ENCODE results near the gene FOXJ3. TPM values are rescaled to one million over a fixed set of nuclear protein-coding genes. Genes with fewer than 3 reads are reported as not detected.

The FOXJ3 gene
- total and polyA plus RNA-seq, 8 donors, result 39.6 to 65.2 (median 57.0) TPM

DNA sequence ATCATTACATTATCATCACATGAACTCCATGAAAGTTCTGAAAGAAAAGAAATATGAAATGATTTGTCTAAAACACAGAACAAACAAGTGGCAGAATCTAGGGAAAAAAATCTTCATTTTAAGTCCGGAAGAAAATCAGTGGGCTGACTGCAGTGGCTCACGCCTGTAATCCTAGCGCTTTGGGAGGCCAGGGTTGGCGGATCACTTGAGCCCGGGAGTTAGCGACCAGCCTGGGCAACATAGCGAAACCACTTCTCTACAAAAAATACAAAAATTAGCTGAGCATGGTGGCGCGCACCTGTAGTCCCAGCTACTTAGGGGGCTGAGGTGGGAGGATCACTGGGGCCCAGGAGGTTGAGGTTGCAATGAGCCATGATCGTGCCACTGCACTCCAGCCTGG lies 4.8 kb downstream of the FOXJ3 start:
- H3K4me3 ChIP-seq, result no peak overlapping the region
- no peaks in the 10 kb centered on the region for H3K9me3 ChIP-seq
- H3K4me1 ChIP-seq, result peaks cover 12 to 40% of the 10 kb centered on the region in 2 donors
- ATAC-seq (no peak), DNase-seq (no peak)
- H3K27ac ChIP-seq, result no peak overlapping the region
- TF ChIP-seq, protein P1, sequence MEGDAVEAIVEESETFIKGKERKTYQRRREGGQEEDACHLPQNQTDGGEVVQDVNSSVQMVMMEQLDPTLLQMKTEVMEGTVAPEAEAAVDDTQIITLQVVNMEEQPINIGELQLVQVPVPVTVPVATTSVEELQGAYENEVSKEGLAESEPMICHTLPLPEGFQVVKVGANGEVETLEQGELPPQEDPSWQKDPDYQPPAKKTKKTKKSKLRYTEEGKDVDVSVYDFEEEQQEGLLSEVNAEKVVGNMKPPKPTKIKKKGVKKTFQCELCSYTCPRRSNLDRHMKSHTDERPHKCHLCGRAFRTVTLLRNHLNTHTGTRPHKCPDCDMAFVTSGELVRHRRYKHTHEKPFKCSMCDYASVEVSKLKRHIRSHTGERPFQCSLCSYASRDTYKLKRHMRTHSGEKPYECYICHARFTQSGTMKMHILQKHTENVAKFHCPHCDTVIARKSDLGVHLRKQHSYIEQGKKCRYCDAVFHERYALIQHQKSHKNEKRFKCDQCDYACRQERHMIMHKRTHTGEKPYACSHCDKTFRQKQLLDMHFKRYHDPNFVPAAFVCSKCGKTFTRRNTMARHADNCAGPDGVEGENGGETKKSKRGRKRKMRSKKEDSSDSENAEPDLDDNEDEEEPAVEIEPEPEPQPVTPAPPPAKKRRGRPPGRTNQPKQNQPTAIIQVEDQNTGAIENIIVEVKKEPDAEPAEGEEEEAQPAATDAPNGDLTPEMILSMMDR (IDR thresholded peaks at IDR 0.05), result no peak
- intact Hi-C loops (cut with DNase I), result no loop called here
- no peaks in the 10 kb centered on the region for H3K27me3 ChIP-seq
- no peaks in the 10 kb centered on the region for H3K36me3 ChIP-seq

DNA sequence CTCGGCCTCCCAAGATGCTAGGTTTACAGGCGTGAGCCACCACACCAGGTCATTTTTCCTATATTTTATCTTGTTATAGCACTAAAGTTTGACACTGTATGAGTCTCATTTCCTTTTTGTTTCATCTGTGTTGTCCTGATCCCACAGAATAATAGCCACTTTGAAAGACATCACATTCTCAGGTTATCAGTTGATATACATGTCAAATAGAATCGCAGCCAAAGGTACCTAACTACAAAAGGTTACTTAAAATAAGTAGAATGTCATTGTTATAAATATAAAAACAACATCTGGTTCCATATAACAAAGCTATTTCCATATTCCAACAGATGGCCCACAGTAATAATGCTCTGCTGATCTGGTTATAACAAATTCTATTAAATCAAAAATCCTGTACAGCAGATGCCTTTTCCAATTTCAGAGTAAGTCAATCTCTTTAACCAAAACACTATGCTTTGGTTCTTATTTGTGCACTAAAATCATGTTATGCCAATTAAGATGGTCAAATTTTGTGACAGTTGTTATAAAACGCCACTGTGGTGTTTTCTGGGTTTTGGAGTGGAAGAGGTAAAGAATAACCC lies 6.0 kb downstream of the FOXJ3 start:
- no peaks in the 10 kb centered on the region for H3K36me3 ChIP-seq
- no peak overlapping the region for H3K4me3 ChIP-seq
- intact Hi-C loops (cut with DNase I), result no loop called here
- no peak for ATAC-seq
- TF ChIP-seq, protein P1 (IDR thresholded peaks at IDR 0.05), result no peak
- H3K27ac ChIP-seq, result no peak overlapping the region
- no peaks in the 10 kb centered on the region for H3K27me3 ChIP-seq
- H3K9me3 ChIP-seq, result no peaks in the 10 kb centered on the region
- H3K4me1 ChIP-seq, result peaks cover 12 to 44% of the 10 kb centered on the region in 2 donors
- DNase-seq, result no peak

GRCh38 chr1:42328047-42328625 lies 6.9 kb downstream of the FOXJ3 start:
- Histone ChIP-seq H3K4me1 (peaks cover 5 to 42% of the 10 kb centered on the region in 2 donors), H3K4me3 (no peak overlapping the region), H3K27me3 (no peaks in the 10 kb centered on the region), H3K9me3 (no peaks in the 10 kb centered on the region), H3K27ac (no peak overlapping the region), H3K36me3 (no peaks in the 10 kb centered on the region)
- intact Hi-C loops (cut with DNase I), result no loop called here
- TF ChIP-seq, protein P1 (IDR thresholded peaks at IDR 0.05), result no peak
- DNase-seq, result no peak
- ATAC-seq, result no peak

DNA sequence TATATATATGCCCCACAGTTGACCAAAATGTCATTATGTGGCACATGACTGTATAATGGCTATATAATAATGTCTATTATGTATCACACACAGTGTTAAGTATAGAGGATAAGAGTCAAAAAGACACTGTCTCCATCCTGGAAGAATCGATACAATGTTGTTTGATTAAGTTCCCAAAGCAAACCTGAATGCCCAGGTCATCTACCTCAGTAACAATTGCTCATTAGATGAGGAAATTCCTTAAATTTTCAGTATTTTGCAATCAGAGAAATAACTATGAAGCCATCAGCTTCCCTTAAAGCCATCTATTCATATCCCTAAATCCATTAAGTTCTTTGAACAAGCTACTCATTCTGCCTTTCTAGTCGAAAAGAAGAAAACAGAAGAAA lies 10.0 kb downstream of the FOXJ3 start:
- H3K36me3 ChIP-seq, result no peaks in the 10 kb centered on the region
- DNase-seq (no peak), ATAC-seq (no peak)
- no peak overlapping the region for H3K4me3 ChIP-seq
- intact Hi-C loops (cut with DNase I), result no loop called here
- no peaks in the 10 kb centered on the region for H3K27me3 ChIP-seq
- no peak overlapping the region for H3K27ac ChIP-seq
- no peaks in the 10 kb centered on the region for H3K9me3 ChIP-seq
- peaks cover 14 to 50% of the 10 kb centered on the region in 2 donors for H3K4me1 ChIP-seq
- TF ChIP-seq, protein P1 (IDR thresholded peaks at IDR 0.05), result no peak

GRCh38 chr1:42324398-42325013 lies 10.5 kb downstream of the FOXJ3 start:
- Histone ChIP-seq H3K4me3 (no peak overlapping the region), H3K27ac (no peak overlapping the region), H3K36me3 (no peaks in the 10 kb centered on the region), H3K27me3 (no peaks in the 10 kb centered on the region), H3K4me1 (peaks cover 19 to 55% of the 10 kb centered on the region in 2 donors), H3K9me3 (no peaks in the 10 kb centered on the region)
- TF ChIP-seq, protein P1 (IDR thresholded peaks at IDR 0.05), result no peak
- ATAC-seq (no peak), DNase-seq (no peak)
- intact Hi-C loops (cut with DNase I), result no loop called here

All from left lung (tissue), 10 donors.